H1 (cell line): ENCODE measurements around the gene FIZ1. TPM values are rescaled to one million over a fixed set of nuclear protein-coding genes. Genes with fewer than 3 reads are reported as not detected.

Experiments
- BACH1 ChIP-seq: IDR thresholded peaks from 2 replicates; pipeline ENCODE4 v1.6.1; 2012; ENCODE audit warnings: low read length, improper control_type of control experiment
- CTCF ChIP-seq, 3 experiments: IDR thresholded peaks; 1 replicate in 2 of 3; 2 replicates in 1 of 3; pipeline versions ENCODE4 v1.5.1 to v1.6.1; 2011; ENCODE audit warnings: low read length in 3 of 3, mild to moderate bottlenecking in 3 of 3, inconsistent platforms in 2 of 3, low read depth in 1 of 3, moderate library complexity in 1 of 3; ENCODE audit not compliant: insufficient read depth in 1 of 3; ENCODE audit errors: control extremely low read depth in 1 of 3
- PHF8 ChIP-seq: fragments of 200-600 bp; sonication (generic); conservative IDR thresholded peaks from 2 replicates; pipeline ENCODE4 v1.7.1; 2012; ENCODE audit warnings: low read depth, mild to moderate bottlenecking, inconsistent platforms, low read length, moderate library complexity
- RFX5 ChIP-seq: IDR thresholded peaks from 2 replicates; pipeline ENCODE4 v1.6.1; 2011; ENCODE audit warnings: low read depth, low read length, improper control_type of control experiment, borderline replicate concordance
- YY1 ChIP-seq: IDR thresholded peaks from 2 replicates; pipeline ENCODE4 v1.6.1; 2011; ENCODE audit warnings: low read depth, mild to moderate bottlenecking, low read length
- polyA plus RNA-seq, 7 experiments: library from polyadenylated mRNA; depleted of rRNA in 3 of 7; stranded (reverse) in 5 of 7; unstranded in 2 of 7; fragments of >200 nt in 5 of 7; fragments of 200-250 nt in 2 of 7; gene quantifications; 1 replicate in 5 of 7; 2 replicates in 1 of 7; 4 replicates in 1 of 7; pipeline versions ENCODE4 v1.2.1 to v1.2.3, GENCODE V29; 2011 to 2013; ENCODE audit warnings: missing spikeins in 2 of 7, mixed read lengths in 2 of 7
- total RNA-seq: library from RNA; stranded (reverse); fragmentation: NEBNext Ultra II Directional; extraction: Animal tissue kit (Norgen Biotek cat#: 25700); gene quantifications from 2 replicates; pipeline ENCODE4 v1.2.1, GENCODE V29; 2021

FIZ1 gene
- total and polyA plus RNA-seq, 2 of the 8 experiments (the other 6 are each of a cell fraction or from before 2014, with no cell fraction given): 9.1 to 18.5 TPM

DNA sequence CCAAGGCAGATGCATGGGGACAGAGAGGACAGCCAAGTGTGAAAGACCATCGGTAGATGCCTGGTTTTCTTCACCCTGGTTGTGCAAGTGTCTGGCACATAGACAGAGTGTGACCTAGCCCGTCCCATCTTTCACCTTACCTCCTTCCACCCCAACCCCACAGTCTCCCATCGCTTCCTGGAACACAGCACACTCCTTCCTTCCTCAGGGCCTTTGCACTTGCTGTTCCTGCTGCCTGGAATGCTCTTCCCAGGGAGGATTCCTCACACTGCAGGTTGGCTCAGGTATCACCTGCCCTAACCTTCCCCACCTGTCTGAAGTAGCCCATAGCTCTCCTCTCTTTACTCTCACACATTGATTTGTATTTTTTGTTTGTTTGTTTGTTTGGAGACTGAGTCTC lies 3.0 kb downstream of the FIZ1 start (continued):
- TF ChIP-seq PHF8: no peak
- TF ChIP-seq CTCF (IDR thresholded peaks at IDR 0.05; ENCODE audit: control extremely low read depth in 1 of 3, insufficient read depth in 1 of 3, low read depth in 1 of 3, low read length in 3 of 3): no peak
- no peak for TF ChIP-seq BACH1
- no peak for TF ChIP-seq YY1
- no peak for TF ChIP-seq RFX5
